ENCODE results near the gene HDDC2.

HDDC2 gene

DNA sequence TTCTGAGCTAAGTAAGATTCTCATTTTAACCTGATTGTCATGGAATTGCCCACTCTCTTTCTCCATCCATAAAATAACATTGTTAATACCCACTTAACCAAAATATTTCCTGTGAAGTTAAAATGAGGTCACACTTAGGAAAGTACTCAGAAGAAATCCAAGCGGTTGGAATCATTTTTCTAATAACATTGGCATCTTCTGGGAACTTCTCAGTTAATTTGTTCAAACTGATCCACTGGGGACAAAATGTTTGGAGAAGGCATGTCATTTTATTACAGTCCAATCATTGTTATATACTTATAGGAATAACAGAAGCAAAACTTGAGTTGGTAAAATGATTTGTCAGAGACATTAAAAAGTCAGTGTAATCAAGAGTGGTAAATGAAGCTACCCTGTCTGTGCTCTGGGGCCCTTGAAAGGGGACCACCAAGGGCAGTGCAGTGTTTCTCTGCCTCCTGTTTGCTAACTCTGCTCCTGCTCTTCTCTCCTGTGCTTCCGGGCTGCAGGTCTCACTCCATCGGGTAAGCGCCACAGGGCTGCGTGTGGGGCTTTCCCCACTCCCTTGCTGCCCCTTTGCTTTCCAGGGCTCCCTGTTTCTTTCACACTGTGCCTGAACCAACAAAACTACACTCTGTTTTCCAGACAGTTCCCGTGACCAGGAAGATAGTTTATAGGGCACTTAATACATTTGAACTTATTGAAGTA, 50.1 kb downstream of the HDDC2 start:
- DNase-seq, result peak; percentile 17
- WGBS, result 71% methylated on average over 4 of the region's 6 CpGs
- no peak overlapping the region for H3K23ac ChIP-seq (ENCODE audit: low read length in 2 of 2)
- no peak overlapping the region for H2BK15ac ChIP-seq (ENCODE audit: low read depth, poor library complexity, severe bottlenecking)
- peak overlapping the region; percentile 19 for H3K9ac ChIP-seq (ENCODE audit: low read length)
- peaks cover 4% of the 10 kb centered on the region for H3K4me1 ChIP-seq (ENCODE audit: control insufficient read depth, insufficient read depth, low read depth, low read length)
- H3K36me3 ChIP-seq (ENCODE audit: control insufficient read depth in 1 of 2, insufficient read depth in 2 of 2, low read depth in 1 of 2, low read length in 2 of 2), result no peaks in the 10 kb centered on the region
- H2BK12ac ChIP-seq (ENCODE audit: low read length in 2 of 2), result peak overlapping the region in 1 of 2 experiments; percentile 15
- H2AK5ac ChIP-seq (ENCODE audit: low read length, severe bottlenecking), result no peak overlapping the region
- no peak overlapping the region for H2AFZ ChIP-seq (ENCODE audit: low read depth, low read length)
- no peak overlapping the region for H2BK5ac ChIP-seq (ENCODE audit: low read depth, low read length, poor library complexity, severe bottlenecking)
- H3K14ac ChIP-seq (ENCODE audit: low read length in 2 of 2), result no peak overlapping the region
- no peak overlapping the region for H3K4ac ChIP-seq (ENCODE audit: low read depth in 1 of 2, low read length in 2 of 2)
- H2BK120ac ChIP-seq (ENCODE audit: low read depth, low read length), result no peak overlapping the region
- H3K4me2 ChIP-seq (ENCODE audit: low read length, poor library complexity, severe bottlenecking), result peak overlapping the region; percentile 7
- no peaks in the 10 kb centered on the region for H3K9me3 ChIP-seq (ENCODE audit: control insufficient read depth, low read length)
- no peak overlapping the region for H4K91ac ChIP-seq (ENCODE audit: low read length)
- H3K4me3 ChIP-seq (ENCODE audit: insufficient read depth in 1 of 2, low read depth in 1 of 2, low read length in 2 of 2), result no peak overlapping the region
- peak overlapping the region; percentile 72 for H3K27ac ChIP-seq (ENCODE audit: low read length, poor library complexity, severe bottlenecking)
- peaks cover 1% of the 10 kb centered on the region for H3K79me1 ChIP-seq (replicated peaks; ENCODE audit: low read length, poor library complexity, severe bottlenecking)
- H3K18ac ChIP-seq (ENCODE audit: low read depth in 1 of 2, low read length in 2 of 2), result peak overlapping the region in 1 of 2 experiments; percentile 46
- H4K8ac ChIP-seq (ENCODE audit: low read length), result no peak overlapping the region
- no peaks in the 10 kb centered on the region for H3K27me3 ChIP-seq (ENCODE audit: control insufficient read depth in 1 of 2, insufficient read depth in 1 of 2, low read length in 2 of 2)

DNA sequence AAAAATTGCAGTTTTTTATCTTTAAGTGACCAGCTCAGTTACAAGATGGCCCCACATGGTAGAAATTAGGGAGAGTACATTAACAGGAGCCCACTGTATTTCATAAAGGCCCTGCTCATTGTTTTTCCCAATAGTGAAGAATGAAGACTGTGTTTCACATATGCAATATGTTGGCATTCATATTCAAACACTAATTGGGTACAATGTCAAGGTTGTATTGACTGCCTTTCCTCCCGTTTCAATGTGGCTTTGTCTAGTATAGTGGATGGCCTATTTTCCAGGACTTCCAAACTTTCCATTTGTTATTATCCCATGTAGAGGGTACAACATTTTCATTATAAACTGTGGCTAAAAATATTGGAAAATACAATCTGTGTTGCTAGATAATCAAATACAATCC, 51.3 kb downstream of the HDDC2 start:
- Histone ChIP-seq H3K27ac (ENCODE audit: low read length, poor library complexity, severe bottlenecking) (no peak overlapping the region), H3K36me3 (ENCODE audit: control insufficient read depth in 1 of 2, insufficient read depth in 2 of 2, low read depth in 1 of 2, low read length in 2 of 2) (no peaks in the 10 kb centered on the region), H3K4ac (ENCODE audit: low read depth in 1 of 2, low read length in 2 of 2) (no peak overlapping the region), H3K4me3 (ENCODE audit: insufficient read depth in 1 of 2, low read depth in 1 of 2, low read length in 2 of 2) (no peak overlapping the region), H3K4me1 (ENCODE audit: control insufficient read depth, insufficient read depth, low read depth, low read length) (peaks cover 6% of the 10 kb centered on the region), H2BK120ac (ENCODE audit: low read depth, low read length) (no peak overlapping the region), H3K9me3 (ENCODE audit: control insufficient read depth, low read length) (no peaks in the 10 kb centered on the region), H2AFZ (ENCODE audit: low read depth, low read length) (no peak overlapping the region), H4K91ac (ENCODE audit: low read length) (no peak overlapping the region), H3K4me2 (ENCODE audit: low read length, poor library complexity, severe bottlenecking) (no peak overlapping the region), H4K8ac (ENCODE audit: low read length) (no peak overlapping the region), H3K79me1 (replicated peaks; ENCODE audit: low read length, poor library complexity, severe bottlenecking) (peaks cover 1% of the 10 kb centered on the region), H3K18ac (ENCODE audit: low read depth in 1 of 2, low read length in 2 of 2) (no peak overlapping the region), H2BK15ac (ENCODE audit: low read depth, poor library complexity, severe bottlenecking) (no peak overlapping the region), H3K9ac (ENCODE audit: low read length) (no peak overlapping the region), H3K27me3 (ENCODE audit: control insufficient read depth in 1 of 2, insufficient read depth in 1 of 2, low read length in 2 of 2) (no peaks in the 10 kb centered on the region), H2AK5ac (ENCODE audit: low read length, severe bottlenecking) (peak overlapping the region; percentile 22), H3K14ac (ENCODE audit: low read length in 2 of 2) (no peak overlapping the region), H2BK12ac (ENCODE audit: low read length in 2 of 2) (no peak overlapping the region), H2BK5ac (ENCODE audit: low read depth, low read length, poor library complexity, severe bottlenecking) (no peak overlapping the region), H3K23ac (ENCODE audit: low read length in 2 of 2) (no peak overlapping the region)
- no peak for DNase-seq
- no CpG with 5 or more reads among the region's 1 CpG for WGBS

GRCh38 chr6:125248136-125248535, 53.6 kb downstream of the HDDC2 start:
- Histone ChIP-seq H2BK15ac (ENCODE audit: low read depth, poor library complexity, severe bottlenecking) (no peak overlapping the region), H3K36me3 (ENCODE audit: control insufficient read depth in 1 of 2, insufficient read depth in 2 of 2, low read depth in 1 of 2, low read length in 2 of 2) (no peaks in the 10 kb centered on the region), H3K4me1 (ENCODE audit: control insufficient read depth, insufficient read depth, low read depth, low read length) (peaks cover 6% of the 10 kb centered on the region), H3K27me3 (ENCODE audit: control insufficient read depth in 1 of 2, insufficient read depth in 1 of 2, low read length in 2 of 2) (no peaks in the 10 kb centered on the region), H3K9me3 (ENCODE audit: control insufficient read depth, low read length) (peaks cover 10% of the 10 kb centered on the region), H2BK12ac (ENCODE audit: low read length in 2 of 2) (no peak overlapping the region), H3K23ac (ENCODE audit: low read length in 2 of 2) (no peak overlapping the region), H2AK5ac (ENCODE audit: low read length, severe bottlenecking) (no peak overlapping the region), H3K4me2 (ENCODE audit: low read length, poor library complexity, severe bottlenecking) (no peak overlapping the region), H3K9ac (ENCODE audit: low read length) (no peak overlapping the region), H3K18ac (ENCODE audit: low read depth in 1 of 2, low read length in 2 of 2) (no peak overlapping the region), H3K27ac (ENCODE audit: low read length, poor library complexity, severe bottlenecking) (no peak overlapping the region), H3K4me3 (ENCODE audit: insufficient read depth in 1 of 2, low read depth in 1 of 2, low read length in 2 of 2) (no peak overlapping the region), H2AFZ (ENCODE audit: low read depth, low read length) (no peak overlapping the region), H4K8ac (ENCODE audit: low read length) (peak overlapping the region; percentile 67), H2BK5ac (ENCODE audit: low read depth, low read length, poor library complexity, severe bottlenecking) (no peak overlapping the region), H3K4ac (ENCODE audit: low read depth in 1 of 2, low read length in 2 of 2) (no peak overlapping the region), H3K79me1 (replicated peaks; ENCODE audit: low read length, poor library complexity, severe bottlenecking) (peaks cover 4% of the 10 kb centered on the region), H4K91ac (ENCODE audit: low read length) (no peak overlapping the region), H3K14ac (ENCODE audit: low read length in 2 of 2) (no peak overlapping the region), H2BK120ac (ENCODE audit: low read depth, low read length) (no peak overlapping the region)
- DNase-seq, result no peak
- 96% methylated on average over 6 of the region's 7 CpGs for WGBS

DNA sequence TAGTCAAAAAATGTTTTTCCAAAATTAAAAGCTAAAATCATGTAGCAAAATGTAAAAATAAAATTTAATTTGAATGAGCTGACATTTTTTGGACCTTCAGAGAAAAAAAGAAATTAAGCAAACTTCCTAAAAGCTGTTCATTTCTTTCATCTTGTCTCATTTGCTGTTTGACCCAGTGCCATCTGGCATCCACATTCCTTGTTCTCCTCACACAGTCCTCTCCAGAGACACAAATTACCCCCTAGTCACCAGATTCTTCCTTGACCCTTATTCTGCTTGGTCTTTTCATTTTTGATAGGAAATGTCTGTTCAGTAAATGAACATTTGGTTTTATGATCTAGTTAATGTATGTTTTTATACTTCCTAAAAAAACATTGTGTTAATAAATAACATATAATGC, 55.2 kb downstream of the HDDC2 start:
- Histone ChIP-seq H3K27ac (ENCODE audit: low read length, poor library complexity, severe bottlenecking) (no peak overlapping the region), H2AK5ac (ENCODE audit: low read length, severe bottlenecking) (no peak overlapping the region), H3K18ac (ENCODE audit: low read depth in 1 of 2, low read length in 2 of 2) (no peak overlapping the region), H3K9me3 (ENCODE audit: control insufficient read depth, low read length) (peaks cover 21% of the 10 kb centered on the region), H2BK120ac (ENCODE audit: low read depth, low read length) (no peak overlapping the region), H3K79me1 (replicated peaks; ENCODE audit: low read length, poor library complexity, severe bottlenecking) (peaks cover 4% of the 10 kb centered on the region), H4K8ac (ENCODE audit: low read length) (no peak overlapping the region), H3K36me3 (ENCODE audit: control insufficient read depth in 1 of 2, insufficient read depth in 2 of 2, low read depth in 1 of 2, low read length in 2 of 2) (no peaks in the 10 kb centered on the region), H2BK5ac (ENCODE audit: low read depth, low read length, poor library complexity, severe bottlenecking) (no peak overlapping the region), H2BK15ac (ENCODE audit: low read depth, poor library complexity, severe bottlenecking) (no peak overlapping the region), H3K14ac (ENCODE audit: low read length in 2 of 2) (no peak overlapping the region), H3K4ac (ENCODE audit: low read depth in 1 of 2, low read length in 2 of 2) (no peak overlapping the region), H3K9ac (ENCODE audit: low read length) (no peak overlapping the region), H3K4me1 (ENCODE audit: control insufficient read depth, insufficient read depth, low read depth, low read length) (peaks cover 3% of the 10 kb centered on the region), H4K91ac (ENCODE audit: low read length) (no peak overlapping the region), H3K23ac (ENCODE audit: low read length in 2 of 2) (no peak overlapping the region), H2AFZ (ENCODE audit: low read depth, low read length) (no peak overlapping the region), H2BK12ac (ENCODE audit: low read length in 2 of 2) (no peak overlapping the region), H3K4me3 (ENCODE audit: insufficient read depth in 1 of 2, low read depth in 1 of 2, low read length in 2 of 2) (no peak overlapping the region), H3K27me3 (ENCODE audit: control insufficient read depth in 1 of 2, insufficient read depth in 1 of 2, low read length in 2 of 2) (no peaks in the 10 kb centered on the region), H3K4me2 (ENCODE audit: low read length, poor library complexity, severe bottlenecking) (no peak overlapping the region)
- DNase-seq, result no peak

Measured in mesenchymal stem cell (in vitro differentiated cells and primary cell).